RWPE2 (cell line): ENCODE data around the gene GALNT17.

ENCODE experiments used
- ATAC-seq: fragments of 200-7000 bp; cut with Tn5 transposase; 3 replicates; pipeline ENCODE4 v1.9.1; 2021; ENCODE audit warnings: low read depth
- DNase-seq: peaks from one replicate; pipeline ENCODE4 v3.0.0-alpha.2; 2020; ENCODE audit warnings: low spot score
- H3K27ac ChIP-seq: fragments of 450-650 bp; 2 replicates; pipeline ENCODE4 v1.5.1; 2017; ENCODE audit warnings: mild to moderate bottlenecking; ENCODE audit not compliant: poor library complexity, severe bottlenecking
- H3K27me3 ChIP-seq: fragments of 250-450 bp; sonication (Bioruptor Pico); 2 replicates; pipeline ENCODE4 v1.5.1; 2021; ENCODE audit warnings: mild to moderate bottlenecking, moderate library complexity; ENCODE audit not compliant: insufficient read depth, poor library complexity, severe bottlenecking
- H3K36me3 ChIP-seq: fragments of 250-450 bp; sonication (Bioruptor Pico); 2 replicates; pipeline ENCODE4 v1.5.1; 2020; ENCODE audit warnings: low read depth, mild to moderate bottlenecking, moderate library complexity
- H3K4me1 ChIP-seq: fragments of 250-450 bp; sonication (Bioruptor Pico); 2 replicates; pipeline ENCODE4 v1.5.1; 2021; ENCODE audit warnings: mild to moderate bottlenecking, moderate library complexity; ENCODE audit not compliant: insufficient read depth, poor library complexity, severe bottlenecking
- H3K4me3 ChIP-seq: fragments of 250-450 bp; sonication (Bioruptor Pico); 2 replicates; pipeline ENCODE4 v1.5.1; 2021; ENCODE audit warnings: mild to moderate bottlenecking, moderate library complexity; ENCODE audit not compliant: severe bottlenecking
- H3K9me3 ChIP-seq: fragments of 250-450 bp; sonication (Bioruptor Pico); 2 replicates; pipeline ENCODE4 v1.5.1; 2021; ENCODE audit warnings: mild to moderate bottlenecking, moderate library complexity; ENCODE audit not compliant: severe bottlenecking
- TF ChIP-seq, protein P1 (sequence below): fragments of 450-650 bp; IDR thresholded peaks from one replicate; pipeline ENCODE4 v1.5.1; 2017; ENCODE audit warnings: mild to moderate bottlenecking, moderate library complexity; ENCODE audit not compliant: poor library complexity, severe bottlenecking

Gene GALNT17

GRCh38 chr7:71710442-71710841, 578.5 kb downstream of the GALNT17 start:
- TF ChIP-seq, protein P1, sequence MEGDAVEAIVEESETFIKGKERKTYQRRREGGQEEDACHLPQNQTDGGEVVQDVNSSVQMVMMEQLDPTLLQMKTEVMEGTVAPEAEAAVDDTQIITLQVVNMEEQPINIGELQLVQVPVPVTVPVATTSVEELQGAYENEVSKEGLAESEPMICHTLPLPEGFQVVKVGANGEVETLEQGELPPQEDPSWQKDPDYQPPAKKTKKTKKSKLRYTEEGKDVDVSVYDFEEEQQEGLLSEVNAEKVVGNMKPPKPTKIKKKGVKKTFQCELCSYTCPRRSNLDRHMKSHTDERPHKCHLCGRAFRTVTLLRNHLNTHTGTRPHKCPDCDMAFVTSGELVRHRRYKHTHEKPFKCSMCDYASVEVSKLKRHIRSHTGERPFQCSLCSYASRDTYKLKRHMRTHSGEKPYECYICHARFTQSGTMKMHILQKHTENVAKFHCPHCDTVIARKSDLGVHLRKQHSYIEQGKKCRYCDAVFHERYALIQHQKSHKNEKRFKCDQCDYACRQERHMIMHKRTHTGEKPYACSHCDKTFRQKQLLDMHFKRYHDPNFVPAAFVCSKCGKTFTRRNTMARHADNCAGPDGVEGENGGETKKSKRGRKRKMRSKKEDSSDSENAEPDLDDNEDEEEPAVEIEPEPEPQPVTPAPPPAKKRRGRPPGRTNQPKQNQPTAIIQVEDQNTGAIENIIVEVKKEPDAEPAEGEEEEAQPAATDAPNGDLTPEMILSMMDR: no peak
- H3K4me3 ChIP-seq: no peak overlapping the region
- DNase-seq: no peak
- H3K9me3 ChIP-seq: peaks cover 3% of the 10 kb centered on the region
- no peak overlapping the region for H3K27ac ChIP-seq
- no peaks in the 10 kb centered on the region for H3K36me3 ChIP-seq
- no peak for ATAC-seq
- no peaks in the 10 kb centered on the region for H3K27me3 ChIP-seq
- H3K4me1 ChIP-seq: no peaks in the 10 kb centered on the region

DNA sequence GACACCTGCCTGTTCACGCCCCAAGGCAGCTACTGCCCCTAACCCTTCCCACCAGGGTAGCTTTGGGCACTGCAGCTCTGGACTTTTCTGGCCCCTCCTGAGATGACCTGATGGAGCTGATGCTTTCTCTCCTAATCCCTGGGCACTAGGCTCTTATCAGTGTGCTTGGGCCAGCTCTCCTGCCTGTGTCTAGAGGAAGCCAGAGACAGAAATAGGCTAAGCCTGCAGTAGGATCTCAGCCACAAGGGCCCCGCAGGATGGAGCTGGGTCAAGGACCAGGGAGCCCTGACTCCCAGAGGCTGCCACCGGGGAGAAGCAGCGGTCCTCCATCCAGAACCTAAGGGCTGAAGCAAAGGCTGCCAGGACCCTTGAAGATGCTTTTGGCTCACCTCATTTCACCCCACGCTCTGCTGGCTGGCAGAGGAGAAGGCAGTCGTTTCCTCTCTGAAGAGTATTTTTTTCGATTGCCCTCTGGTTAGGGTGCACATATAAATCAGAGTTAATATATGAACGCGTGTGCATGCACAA, 580.8 kb downstream of the GALNT17 start:
- Histone ChIP-seq H3K4me1 (no peaks in the 10 kb centered on the region), H3K27ac (no peak overlapping the region)
- no peak for ATAC-seq

DNA sequence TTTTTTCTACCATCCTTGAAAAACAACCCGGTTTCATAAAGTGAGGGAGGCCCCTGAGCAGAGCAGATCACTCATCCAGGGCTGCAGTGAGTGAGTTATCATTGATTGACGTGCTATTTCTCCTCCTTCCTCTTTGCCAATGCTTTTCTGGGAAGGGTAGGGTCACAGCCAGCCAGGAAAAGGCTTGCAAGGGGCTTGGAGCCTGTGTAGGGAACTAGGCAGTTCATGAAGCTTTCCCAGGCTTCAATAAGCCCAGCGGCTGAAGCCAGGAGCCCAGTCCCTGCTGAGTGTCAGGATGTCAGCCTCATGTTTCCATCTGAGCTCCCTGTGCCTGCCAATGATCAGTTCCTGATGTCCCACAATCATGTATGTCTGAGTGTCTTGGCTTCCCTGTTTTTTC, 584.7 kb downstream of the GALNT17 start:
- no peaks in the 10 kb centered on the region for H3K27me3 ChIP-seq
- DNase-seq (no peak), ATAC-seq (no peak)
- H3K4me1 ChIP-seq: no peaks in the 10 kb centered on the region
- H3K4me3 ChIP-seq: no peak overlapping the region
- no peaks in the 10 kb centered on the region for H3K36me3 ChIP-seq
- no peaks in the 10 kb centered on the region for H3K9me3 ChIP-seq
- no peak overlapping the region for H3K27ac ChIP-seq
- TF ChIP-seq, protein P1: no peak

More for the DNA sequence above, 580.8 kb downstream of the GALNT17 start:
- H3K27me3 ChIP-seq: no peaks in the 10 kb centered on the region
- no peak overlapping the region for H3K4me3 ChIP-seq
- peaks cover 3% of the 10 kb centered on the region for H3K9me3 ChIP-seq
- TF ChIP-seq, protein P1: no peak
- H3K36me3 ChIP-seq: no peaks in the 10 kb centered on the region
- DNase-seq: no peak

- H3K36me3 ChIP-seq: no peaks in the 10 kb centered on the region
- H3K27ac ChIP-seq: no peak overlapping the region
- H3K27me3 ChIP-seq: no peaks in the 10 kb centered on the region
- no peaks in the 10 kb centered on the region for H3K4me1 ChIP-seq
- ATAC-seq (no peak), DNase-seq (no peak)
- H3K9me3 ChIP-seq: no peaks in the 10 kb centered on the region
- TF ChIP-seq, protein P1: no peak
- no peak overlapping the region for H3K4me3 ChIP-seq
Observed at GRCh38 chr7:71718563-71718962, 586.6 kb downstream of the GALNT17 start.

- Histone ChIP-seq H3K9me3 (no peaks in the 10 kb centered on the region), H3K36me3 (no peaks in the 10 kb centered on the region), H3K4me1 (no peaks in the 10 kb centered on the region), H3K4me3 (no peak overlapping the region), H3K27me3 (no peaks in the 10 kb centered on the region), H3K27ac (no peak overlapping the region)
- TF ChIP-seq, protein P1: no peak
- DNase-seq (no peak), ATAC-seq (no peak)
Observed at GRCh38 chr7:71721742-71722141, 589.8 kb downstream of the GALNT17 start.
